ENCODE results near the gene CRYBG3.

The CRYBG3 gene

GRCh38 chr3:97815149-97815917 lies 6.5 kb upstream of the CRYBG3 start:
- no peak for TF ChIP-seq CTCF (IDR thresholded peaks at IDR 0.05)
- no peak for TF ChIP-seq ZFX (IDR thresholded peaks at IDR 0.05; ENCODE audit: borderline replicate concordance)
- no peak overlapping the region for H3K27ac ChIP-seq

- TF ChIP-seq ZFX (IDR thresholded peaks at IDR 0.05; ENCODE audit: borderline replicate concordance): no peak
- TF ChIP-seq CTCF (IDR thresholded peaks at IDR 0.05): no peak
- no peak overlapping the region for H3K27ac ChIP-seq
These were observed 5.0 kb upstream of the CRYBG3 start for GRCh38 chr3:97816811-97817210.

DNA sequence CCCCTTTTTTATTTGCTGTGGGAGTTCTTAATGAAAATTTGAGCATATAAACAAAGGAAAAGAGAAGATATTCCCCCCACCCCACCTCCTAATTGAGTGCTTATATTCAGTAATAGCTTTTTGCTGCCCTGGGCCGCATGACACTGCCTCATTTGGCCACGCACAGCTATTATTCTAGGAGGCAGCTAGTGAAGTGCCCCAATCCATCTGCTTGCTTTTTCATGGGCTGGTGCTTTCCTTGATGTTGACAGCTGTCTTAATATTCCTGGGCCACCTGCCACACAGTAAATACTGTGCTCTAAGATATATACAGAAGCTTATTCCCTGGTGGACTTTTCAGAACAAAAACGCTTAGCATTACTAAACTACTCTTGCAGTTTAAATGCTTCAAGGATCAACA lies 3.8 kb upstream of the CRYBG3 start:
- TF ChIP-seq ZFX (IDR thresholded peaks at IDR 0.05; ENCODE audit: borderline replicate concordance): no peak
- TF ChIP-seq CTCF (IDR thresholded peaks at IDR 0.05): no peak
- H3K27ac ChIP-seq: no peak overlapping the region

- H3K27ac ChIP-seq: no peak overlapping the region
- no peak for TF ChIP-seq CTCF (IDR thresholded peaks at IDR 0.05)
- no peak for TF ChIP-seq ZFX (IDR thresholded peaks at IDR 0.05; ENCODE audit: borderline replicate concordance)
These were observed 1.0 kb upstream of the CRYBG3 start for GRCh38 chr3:97820780-97821179.

DNA sequence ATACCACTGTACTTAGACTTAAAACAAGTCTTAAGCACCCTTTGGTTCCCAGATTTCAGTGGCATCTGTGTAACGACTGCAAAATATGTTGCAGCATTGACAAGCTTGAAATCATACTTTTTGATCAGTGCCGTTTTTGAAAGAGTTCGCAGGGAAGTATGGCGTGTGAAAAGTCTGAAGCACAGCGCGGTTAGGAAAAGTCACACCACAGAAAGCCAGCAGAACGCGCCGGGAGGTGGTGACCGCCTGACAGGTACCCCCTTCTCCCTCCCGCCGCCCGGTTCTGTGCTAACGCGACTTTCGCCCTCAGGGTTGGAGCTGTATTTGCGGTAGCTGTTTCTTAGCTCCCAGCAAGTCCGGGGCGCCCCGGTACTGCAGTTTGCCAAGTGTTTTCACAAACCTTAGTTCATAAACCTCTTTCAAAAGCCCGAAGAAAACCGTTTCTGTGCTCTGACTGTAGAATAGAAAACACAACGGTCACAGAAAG lies 481 bp upstream of the CRYBG3 start:
- no peak overlapping the region for H3K27ac ChIP-seq
- no peak for TF ChIP-seq ZFX (IDR thresholded peaks at IDR 0.05; ENCODE audit: borderline replicate concordance)

- no peak overlapping the region for H3K27ac ChIP-seq
- TF ChIP-seq CTCF (IDR thresholded peaks at IDR 0.05) (no peak), ZFX (IDR thresholded peaks at IDR 0.05; ENCODE audit: borderline replicate concordance) (no peak)
These were observed 556 bp downstream of the CRYBG3 start for GRCh38 chr3:97822359-97822775.

- TF ChIP-seq CTCF (IDR thresholded peaks at IDR 0.05) (no peak), ZFX (IDR thresholded peaks at IDR 0.05; ENCODE audit: borderline replicate concordance) (no peak)
- no peak overlapping the region for H3K27ac ChIP-seq
These were observed 1.5 kb downstream of the CRYBG3 start for GRCh38 chr3:97823046-97824004.
